GM12878 (cell line): ENCODE data around the gene EIF4B. TPM values are rescaled to one million over a fixed set of nuclear protein-coding genes. Genes with fewer than 3 reads are reported as not detected.

Source experiments
- CBX3 ChIP-seq: fragments of 200-600 bp; sonication (generic); IDR thresholded peaks from 2 replicates; pipeline ENCODE4 v1.6.1; 2016; ENCODE audit warnings: low read depth, borderline replicate concordance
- CREB1 ChIP-seq: IDR thresholded peaks from 2 replicates; pipeline ENCODE4 v1.6.1; 2012; ENCODE audit warnings: low read depth, mild to moderate bottlenecking, inconsistent platforms
- EP300 ChIP-seq, 2 experiments: fragments of 150-350 bp in 1 of 2; IDR thresholded peaks; 2 replicates each; pipeline ENCODE4 v1.6.1; 2011 to 2012; ENCODE audit warnings: low read depth in 2 of 2, low read length in 2 of 2, borderline replicate concordance in 1 of 2, improper control_type of control experiment in 1 of 2, inconsistent platforms in 1 of 2; ENCODE audit not compliant: control insufficient read depth in 1 of 2
- GATAD2B ChIP-seq: fragments of 450-650 bp; conservative IDR thresholded peaks from 2 replicates; pipeline ENCODE4 v1.6.1; 2017; ENCODE audit warnings: low read depth, mild to moderate bottlenecking, moderate library complexity
- JUNB ChIP-seq: IDR thresholded peaks from 2 replicates; pipeline ENCODE4 v1.6.1; 2016; ENCODE audit warnings: antibody characterized with exemption, mild to moderate bottlenecking
- SIN3A ChIP-seq: IDR thresholded peaks from 2 replicates; pipeline ENCODE4 v1.6.1; 2012; ENCODE audit warnings: low read depth, low read length, improper control_type of control experiment
- TBL1XR1 ChIP-seq: IDR thresholded peaks from 2 replicates; pipeline ENCODE4 v1.6.1; 2012; ENCODE audit warnings: low read depth, low read length, improper control_type of control experiment
- TCF3 ChIP-seq: IDR thresholded peaks from 2 replicates; pipeline ENCODE4 v1.6.1; 2012; ENCODE audit warnings: low read depth, mild to moderate bottlenecking, low read length, borderline replicate concordance; ENCODE audit not compliant: insufficient read depth
- polyA plus RNA-seq, 11 experiments: library from polyadenylated mRNA; depleted of rRNA in 4 of 11; unstranded in 6 of 11; stranded (reverse) in 5 of 11; fragments of >200 nt; fragmentation: Nextera tagmentation in 4 of 11; fragmentation: Illumina TruSeq in 1 of 11; extraction: Ambion mirVana in 4 of 11; extraction: Trizol in 1 of 11; gene quantifications; 1 replicate in 1 of 11; 2 replicates in 10 of 11; pipeline versions ENCODE4 v1.2.1 to v1.2.3, GENCODE V29; 2011 to 2016; ENCODE audit warnings: inconsistent platforms in 2 of 11, missing spikeins in 2 of 11, low read depth in 1 of 11
- total RNA-seq, 4 experiments: library from RNA; depleted of rRNA in 3 of 4; stranded (reverse); fragments of >200 nt in 3 of 4; fragmentation: Illumina TruSeq in 1 of 4; extraction: Trizol in 1 of 4; gene quantifications; 2 replicates each; pipeline versions ENCODE4 v1.2.1 to v1.2.3, GENCODE V29; 2013 to 2021
- TF ChIP-seq, protein P1 (sequence below): fragments of 450-650 bp; formaldehyde crosslinking; IDR thresholded peaks from 2 replicates; pipeline ENCODE4 v1.4.0; 2020; ENCODE audit warnings: mild to moderate bottlenecking, moderate library complexity
- TF ChIP-seq, protein P2 (sequence below): IDR thresholded peaks from 2 replicates; pipeline ENCODE4 v1.6.1; 2011; ENCODE audit warnings: borderline replicate concordance, low read depth, mild to moderate bottlenecking, moderate library complexity, mixed read lengths, low read length; ENCODE audit not compliant: insufficient read depth; ENCODE audit errors: extremely low read length
- TF ChIP-seq, protein P3 (sequence below): IDR thresholded peaks from 2 replicates; pipeline ENCODE4 v1.6.1; 2011; ENCODE audit warnings: low read depth, mild to moderate bottlenecking, low read length, moderate library complexity, borderline replicate concordance; ENCODE audit errors: extremely low read depth
- TF ChIP-seq, protein P4 (sequence below): IDR thresholded peaks from 2 replicates; pipeline ENCODE4 v1.6.1; 2011; ENCODE audit warnings: borderline replicate concordance, low read depth, mild to moderate bottlenecking, moderate library complexity, low read length; ENCODE audit not compliant: insufficient read depth, poor library complexity, severe bottlenecking

EIF4B gene
- total and polyA plus RNA-seq, 10 of the 15 experiments (the other 5 are each of a cell fraction or from before 2014, with no cell fraction given) = 123 to 752 (median 431) TPM

DNA sequence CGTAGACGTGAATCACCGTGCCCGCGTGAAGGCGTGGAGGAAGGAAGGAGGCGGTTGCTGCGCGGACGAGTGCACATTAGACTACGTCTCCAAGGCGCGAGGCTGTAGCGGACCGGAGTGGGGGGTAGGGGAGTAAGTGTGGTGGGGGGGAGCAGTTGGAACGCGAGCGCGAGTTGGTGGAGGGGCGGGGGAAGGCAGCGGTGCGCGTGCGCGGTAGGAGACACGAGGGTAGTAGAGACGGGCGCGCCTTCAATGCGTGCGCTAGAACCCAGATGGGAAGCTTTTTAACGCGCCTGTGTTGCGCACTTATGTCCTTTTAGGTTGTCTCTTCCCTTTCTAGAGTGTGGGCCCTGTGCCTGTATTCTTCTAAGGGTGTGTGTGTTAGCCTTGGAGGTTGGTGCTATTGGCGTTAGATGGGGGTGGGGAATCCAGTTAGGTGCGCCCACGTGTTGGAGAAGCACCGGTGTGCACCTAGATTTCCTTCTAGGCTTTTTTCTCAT lies 604 bp downstream of the EIF4B start (continued):
- TF ChIP-seq, protein P1, sequence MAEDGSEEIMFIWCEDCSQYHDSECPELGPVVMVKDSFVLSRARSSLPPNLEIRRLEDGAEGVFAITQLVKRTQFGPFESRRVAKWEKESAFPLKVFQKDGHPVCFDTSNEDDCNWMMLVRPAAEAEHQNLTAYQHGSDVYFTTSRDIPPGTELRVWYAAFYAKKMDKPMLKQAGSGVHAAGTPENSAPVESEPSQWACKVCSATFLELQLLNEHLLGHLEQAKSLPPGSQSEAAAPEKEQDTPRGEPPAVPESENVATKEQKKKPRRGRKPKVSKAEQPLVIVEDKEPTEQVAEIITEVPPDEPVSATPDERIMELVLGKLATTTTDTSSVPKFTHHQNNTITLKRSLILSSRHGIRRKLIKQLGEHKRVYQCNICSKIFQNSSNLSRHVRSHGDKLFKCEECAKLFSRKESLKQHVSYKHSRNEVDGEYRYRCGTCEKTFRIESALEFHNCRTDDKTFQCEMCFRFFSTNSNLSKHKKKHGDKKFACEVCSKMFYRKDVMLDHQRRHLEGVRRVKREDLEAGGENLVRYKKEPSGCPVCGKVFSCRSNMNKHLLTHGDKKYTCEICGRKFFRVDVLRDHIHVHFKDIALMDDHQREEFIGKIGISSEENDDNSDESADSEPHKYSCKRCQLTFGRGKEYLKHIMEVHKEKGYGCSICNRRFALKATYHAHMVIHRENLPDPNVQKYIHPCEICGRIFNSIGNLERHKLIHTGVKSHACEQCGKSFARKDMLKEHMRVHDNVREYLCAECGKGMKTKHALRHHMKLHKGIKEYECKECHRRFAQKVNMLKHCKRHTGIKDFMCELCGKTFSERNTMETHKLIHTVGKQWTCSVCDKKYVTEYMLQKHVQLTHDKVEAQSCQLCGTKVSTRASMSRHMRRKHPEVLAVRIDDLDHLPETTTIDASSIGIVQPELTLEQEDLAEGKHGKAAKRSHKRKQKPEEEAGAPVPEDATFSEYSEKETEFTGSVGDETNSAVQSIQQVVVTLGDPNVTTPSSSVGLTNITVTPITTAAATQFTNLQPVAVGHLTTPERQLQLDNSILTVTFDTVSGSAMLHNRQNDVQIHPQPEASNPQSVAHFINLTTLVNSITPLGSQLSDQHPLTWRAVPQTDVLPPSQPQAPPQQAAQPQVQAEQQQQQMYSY (CRISPR knock-in tag) = no peak
- TF ChIP-seq TBL1XR1 (no peak), CREB1 (no peak; the same call in 1 of the 2 replicates), CBX3 (no peak), JUNB (no peak), EP300 (IDR thresholded peaks at IDR 0.05; ENCODE audit: borderline replicate concordance in 1 of 2, control insufficient read depth in 1 of 2, low read depth in 2 of 2, low read length in 2 of 2) (no peak), TCF3 (no peak), GATAD2B (no peak; the same call in 1 of the 2 replicates), SIN3A (no peak; the same call in 1 of the 2 replicates)
- TF ChIP-seq, protein P2, sequence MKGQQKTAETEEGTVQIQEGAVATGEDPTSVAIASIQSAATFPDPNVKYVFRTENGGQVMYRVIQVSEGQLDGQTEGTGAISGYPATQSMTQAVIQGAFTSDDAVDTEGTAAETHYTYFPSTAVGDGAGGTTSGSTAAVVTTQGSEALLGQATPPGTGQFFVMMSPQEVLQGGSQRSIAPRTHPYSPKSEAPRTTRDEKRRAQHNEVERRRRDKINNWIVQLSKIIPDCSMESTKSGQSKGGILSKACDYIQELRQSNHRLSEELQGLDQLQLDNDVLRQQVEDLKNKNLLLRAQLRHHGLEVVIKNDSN = no peak
- TF ChIP-seq, protein P3, sequence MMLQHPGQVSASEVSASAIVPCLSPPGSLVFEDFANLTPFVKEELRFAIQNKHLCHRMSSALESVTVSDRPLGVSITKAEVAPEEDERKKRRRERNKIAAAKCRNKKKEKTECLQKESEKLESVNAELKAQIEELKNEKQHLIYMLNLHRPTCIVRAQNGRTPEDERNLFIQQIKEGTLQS = no peak
- TF ChIP-seq, protein P4, sequence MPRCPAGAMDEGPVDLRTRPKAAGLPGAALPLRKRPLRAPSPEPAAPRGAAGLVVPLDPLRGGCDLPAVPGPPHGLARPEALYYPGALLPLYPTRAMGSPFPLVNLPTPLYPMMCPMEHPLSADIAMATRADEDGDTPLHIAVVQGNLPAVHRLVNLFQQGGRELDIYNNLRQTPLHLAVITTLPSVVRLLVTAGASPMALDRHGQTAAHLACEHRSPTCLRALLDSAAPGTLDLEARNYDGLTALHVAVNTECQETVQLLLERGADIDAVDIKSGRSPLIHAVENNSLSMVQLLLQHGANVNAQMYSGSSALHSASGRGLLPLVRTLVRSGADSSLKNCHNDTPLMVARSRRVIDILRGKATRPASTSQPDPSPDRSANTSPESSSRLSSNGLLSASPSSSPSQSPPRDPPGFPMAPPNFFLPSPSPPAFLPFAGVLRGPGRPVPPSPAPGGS = no peak
